ENCODE measurements around the gene SP1.

- TF ChIP-seq CTCF (IDR thresholded peaks at IDR 0.05 in 8 of 11, conservative IDR thresholded peaks at IDR 0.05 in 3 of 11) (no peak), POLR2A (IDR thresholded peaks at IDR 0.05) (no peak)
Measured at GRCh38 chr12:53353257-53353655, 26.7 kb upstream of the SP1 start.
